HG03342 (cell line): ENCODE measurements around the gene HADH.
"Not testable (repeated sequence)": the region's sequence is repeated elsewhere in the genome, so short reads cannot be mapped to it uniquely, and the experiment has no call there.

Experiments used
- ATAC-seq: cut with Tn5 transposase; IDR thresholded peaks from one replicate; pipeline ENCODE4 v1.9.1; 2021; ENCODE audit warnings: mild to moderate bottlenecking, moderate library complexity; ENCODE audit not compliant: unreplicated experiment

Gene HADH

DNA sequence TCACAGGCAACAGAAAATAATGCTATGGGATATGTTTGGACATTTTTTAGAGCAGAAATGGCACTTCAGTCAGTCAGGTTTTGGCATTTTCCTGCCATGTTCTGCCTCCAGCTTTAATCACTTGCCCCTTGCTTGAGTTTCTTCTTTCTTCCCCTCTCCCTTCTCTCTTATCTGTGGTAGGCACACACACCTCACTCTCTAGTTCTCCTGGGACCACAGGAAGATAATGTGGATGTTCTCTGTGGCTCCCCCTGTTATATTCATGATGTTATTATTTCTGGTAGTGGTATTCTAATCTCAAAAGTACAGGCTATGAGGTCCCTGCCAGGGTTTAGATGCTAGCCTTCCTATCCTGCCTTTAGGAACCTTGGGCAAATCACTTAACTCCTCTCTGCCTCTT lies 5.2 kb downstream of the HADH start:
- ATAC-seq = no peak

DNA sequence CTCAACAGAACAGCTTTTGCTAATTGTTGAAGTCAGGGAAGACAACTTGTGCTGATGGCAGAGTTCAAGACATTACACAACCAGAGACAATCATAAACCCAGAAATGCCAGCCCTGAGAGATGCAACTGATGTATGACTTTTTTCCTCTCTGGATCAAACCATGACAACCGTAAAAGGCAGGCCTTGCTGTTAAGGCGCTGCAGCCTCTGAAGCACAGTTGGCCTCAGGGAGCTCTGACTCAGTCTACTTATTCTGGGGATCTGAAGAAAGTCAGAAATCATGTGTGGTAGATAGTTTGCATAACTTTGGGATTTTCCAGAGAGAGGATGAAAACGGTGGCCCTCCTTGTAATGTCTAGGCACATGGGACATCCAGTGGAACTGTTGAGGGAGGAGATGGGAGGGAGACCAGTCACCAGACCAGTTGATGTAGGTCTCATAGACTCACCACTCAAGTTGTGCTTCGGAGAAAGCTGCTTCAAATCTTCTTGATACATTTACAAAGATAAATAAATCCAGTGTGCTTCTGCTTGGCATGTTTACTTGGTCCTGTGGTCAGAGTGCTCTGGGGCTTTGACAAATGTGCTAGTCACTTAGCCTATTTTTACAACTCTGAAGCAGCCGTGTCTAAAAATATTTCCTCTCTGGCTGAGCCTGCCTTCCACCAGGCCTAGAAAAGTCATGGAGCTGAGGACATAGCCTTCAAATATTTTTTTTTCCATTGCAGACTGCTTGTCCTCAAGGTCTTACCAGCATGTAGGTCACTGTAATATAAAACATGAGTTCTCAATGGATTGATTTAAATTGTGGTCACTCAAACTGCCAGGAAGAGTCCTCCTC lies 7.5 kb downstream of the HADH start:
- ATAC-seq = no peak

DNA sequence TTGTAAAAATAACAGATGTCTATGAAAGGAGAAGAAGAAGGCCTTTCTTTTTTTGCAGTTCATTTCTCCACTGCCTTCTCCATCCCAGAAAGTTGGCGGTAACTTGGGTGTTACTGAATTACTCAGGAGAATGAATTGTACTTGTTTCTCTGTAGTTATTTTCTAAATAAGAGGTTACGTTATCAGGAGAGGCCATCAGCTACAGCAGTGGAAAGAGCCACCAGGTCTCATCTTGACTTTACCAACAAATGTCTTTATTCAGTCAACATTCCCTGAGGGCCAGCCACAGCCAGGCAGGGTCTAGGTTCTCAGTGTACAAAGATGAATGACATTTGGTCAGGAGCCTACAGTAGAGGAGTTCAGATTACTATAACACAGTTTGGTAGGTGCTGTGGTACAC lies 8.1 kb downstream of the HADH start:
- ATAC-seq = no peak

DNA sequence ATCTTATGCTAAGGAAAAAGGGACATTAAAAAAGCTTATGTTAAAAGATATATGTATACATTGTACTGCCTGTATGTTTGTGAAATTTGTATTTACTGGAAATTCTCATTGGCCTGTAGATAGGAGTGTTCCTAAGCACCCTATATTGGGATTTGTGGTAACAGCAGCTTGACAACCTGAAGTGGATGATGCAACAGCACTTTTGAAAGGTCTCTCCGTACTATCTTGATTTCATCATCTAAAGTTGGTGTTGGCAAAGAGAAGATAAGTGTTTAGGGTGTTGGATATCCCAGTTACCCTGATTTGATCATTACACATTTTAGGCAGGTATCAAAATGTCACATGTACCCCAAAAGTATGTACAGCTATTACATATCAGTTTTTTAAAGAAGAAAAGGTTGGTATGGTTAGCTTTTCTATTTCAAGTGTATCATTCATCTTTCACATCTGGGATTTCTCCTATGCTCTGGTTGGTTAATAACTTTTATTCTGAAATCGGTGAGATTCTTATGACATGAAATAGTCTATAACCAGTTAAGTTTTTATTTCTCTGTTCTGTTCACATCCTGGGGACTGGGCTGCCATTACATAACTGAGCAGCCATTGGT lies 10.3 kb downstream of the HADH start:
- no peak for ATAC-seq

DNA sequence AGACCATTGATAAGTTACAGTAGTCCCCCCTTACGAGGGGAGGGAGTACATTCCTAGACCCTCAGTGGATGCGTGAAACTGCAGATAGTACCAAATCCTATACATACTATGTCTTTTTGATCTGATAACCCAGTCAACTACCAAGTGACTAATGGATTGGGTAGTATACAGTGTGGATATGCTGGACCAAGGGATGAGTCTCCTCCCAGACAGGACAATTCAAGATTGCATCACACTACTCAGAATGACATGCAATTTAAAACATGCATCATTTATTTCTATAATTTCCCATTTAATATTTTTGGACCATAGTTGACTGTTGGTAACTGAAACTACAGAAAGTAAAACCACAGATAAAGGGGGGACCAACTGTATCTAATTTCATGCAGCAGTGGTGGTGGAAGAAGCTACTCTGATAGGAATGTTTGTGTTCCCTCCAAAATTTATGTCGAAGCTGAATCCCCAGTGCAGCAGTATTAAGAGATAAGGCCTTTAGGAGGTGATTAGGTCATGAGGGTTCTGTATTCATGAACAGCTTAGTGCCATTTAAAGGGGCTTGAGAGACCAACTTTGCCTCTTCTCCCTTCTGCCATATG lies 11.9 kb downstream of the HADH start:
- no peak for ATAC-seq

DNA sequence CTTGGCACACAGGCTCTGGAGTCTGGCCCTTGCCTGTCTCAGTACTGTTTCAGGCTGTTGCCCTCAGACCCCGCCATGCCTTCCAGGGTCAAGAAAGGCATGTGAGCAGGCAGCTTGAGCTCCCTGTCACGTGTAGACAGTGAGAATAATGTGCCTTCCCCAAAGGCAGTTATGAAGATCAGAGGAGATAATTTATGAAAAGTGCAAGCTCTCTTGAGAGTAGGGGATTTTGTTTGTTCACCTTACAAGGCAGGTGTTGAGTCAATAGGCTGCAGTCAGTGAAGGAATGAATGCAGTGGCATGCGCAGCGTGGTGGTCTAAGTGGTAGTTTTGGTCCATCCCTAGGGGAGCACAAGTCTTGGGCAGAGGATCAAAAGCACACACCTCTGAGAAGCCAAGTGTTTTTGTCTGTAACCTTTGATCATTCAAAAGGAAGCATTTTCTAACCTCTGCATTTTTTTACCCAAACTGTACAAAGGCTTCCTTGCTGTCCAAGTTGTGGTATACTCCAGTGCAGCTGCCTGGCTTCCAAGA lies 14.4 kb downstream of the HADH start:
- no peak for ATAC-seq

DNA sequence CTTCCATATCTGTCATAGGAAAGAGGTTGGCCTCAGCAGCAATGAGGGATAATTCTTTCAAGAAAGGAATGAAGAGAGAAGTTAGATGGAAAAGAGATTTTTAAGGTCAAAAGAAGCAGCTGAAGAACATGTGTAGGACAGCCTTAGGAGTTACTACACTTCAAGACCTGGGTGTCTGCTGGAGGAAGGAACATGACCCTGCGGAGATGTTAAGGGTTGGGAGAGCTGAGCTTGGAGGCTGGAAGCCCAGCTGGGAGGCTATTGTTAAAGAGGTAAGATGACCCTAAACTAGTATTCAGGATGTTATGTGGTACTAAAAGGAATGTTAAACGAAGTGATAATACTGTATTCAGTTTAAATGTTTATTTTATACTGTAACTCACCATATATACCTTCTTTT lies 15.0 kb downstream of the HADH start:
- ATAC-seq = no peak

DNA sequence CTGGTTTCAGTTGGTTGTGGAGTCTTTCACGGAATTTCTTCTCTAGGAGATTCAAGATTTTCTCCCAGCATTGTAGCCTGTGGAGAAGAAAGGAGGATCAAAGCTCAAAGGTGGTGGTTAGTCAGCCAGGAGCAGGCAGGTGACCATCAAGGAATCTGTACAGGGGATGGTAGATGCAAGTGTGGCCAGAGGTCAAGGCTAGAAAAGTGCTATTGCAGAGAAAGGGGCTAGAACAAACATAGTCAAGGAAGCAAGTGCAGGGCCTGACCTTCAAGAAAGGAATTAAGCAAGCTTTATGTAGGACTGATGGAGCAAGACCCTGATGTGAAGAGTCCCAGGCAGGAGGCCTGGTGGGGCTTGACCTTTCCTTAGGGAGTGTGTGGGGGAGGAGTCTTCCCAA lies 16.1 kb downstream of the HADH start:
- no peak for ATAC-seq

DNA sequence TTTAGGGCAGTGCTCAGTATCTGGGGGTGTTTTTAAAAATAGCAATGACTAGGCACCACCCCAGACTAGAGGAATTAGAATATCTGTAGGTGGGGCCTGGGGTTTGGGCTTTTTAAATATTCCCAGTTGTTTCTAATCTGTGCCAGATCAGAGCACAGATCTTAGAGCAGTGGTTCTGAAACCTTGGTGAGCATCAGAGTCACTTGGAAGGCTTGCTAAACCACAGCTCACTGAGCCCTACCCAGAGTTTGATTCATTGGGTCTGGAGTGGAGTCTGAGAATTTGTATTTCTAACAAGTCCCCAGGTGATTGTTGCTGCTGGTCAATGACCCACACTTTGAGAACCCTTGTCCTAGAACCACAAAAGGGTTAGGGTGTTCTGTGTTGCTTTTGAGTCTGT lies 16.7 kb downstream of the HADH start:
- no peak for ATAC-seq

DNA sequence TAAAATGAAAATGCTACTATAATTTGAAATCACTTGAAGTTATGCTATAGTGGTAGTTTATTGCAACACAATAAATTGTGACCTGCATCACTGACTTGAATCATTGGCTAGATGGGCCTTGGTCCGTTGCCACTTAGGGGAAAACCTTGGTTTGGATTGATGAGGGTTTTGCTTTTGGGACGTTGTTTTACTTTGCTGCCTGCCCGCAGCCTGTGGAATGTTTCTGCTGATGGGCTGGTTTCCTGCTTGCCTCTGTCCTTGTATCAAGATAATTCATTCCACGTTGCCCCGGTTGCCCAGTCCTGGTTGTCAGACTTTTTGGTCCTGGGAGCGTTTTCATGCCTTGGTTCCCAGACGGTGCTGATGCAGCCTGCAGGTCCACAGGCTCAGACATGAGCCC lies 18.3 kb downstream of the HADH start:
- ATAC-seq = no peak

DNA sequence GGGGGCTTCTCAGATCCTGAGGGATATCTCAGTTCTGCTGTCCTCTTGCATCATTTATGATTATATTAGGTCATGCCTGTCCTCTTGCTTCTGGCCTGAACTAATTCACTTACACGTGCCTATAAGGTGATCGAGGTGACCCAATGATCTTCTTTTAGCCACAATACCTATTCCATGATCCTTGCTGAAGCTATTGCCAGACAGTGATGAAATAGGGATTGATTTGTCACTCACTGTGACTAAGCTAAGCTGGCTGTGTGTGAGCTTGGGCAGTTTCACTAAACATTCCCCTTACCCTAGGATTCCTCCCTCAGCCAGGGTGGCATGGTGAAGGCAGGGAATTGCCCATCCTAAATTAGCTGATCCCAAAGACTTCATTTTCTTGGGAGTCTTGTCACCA lies 19.0 kb downstream of the HADH start:
- ATAC-seq = no peak

DNA sequence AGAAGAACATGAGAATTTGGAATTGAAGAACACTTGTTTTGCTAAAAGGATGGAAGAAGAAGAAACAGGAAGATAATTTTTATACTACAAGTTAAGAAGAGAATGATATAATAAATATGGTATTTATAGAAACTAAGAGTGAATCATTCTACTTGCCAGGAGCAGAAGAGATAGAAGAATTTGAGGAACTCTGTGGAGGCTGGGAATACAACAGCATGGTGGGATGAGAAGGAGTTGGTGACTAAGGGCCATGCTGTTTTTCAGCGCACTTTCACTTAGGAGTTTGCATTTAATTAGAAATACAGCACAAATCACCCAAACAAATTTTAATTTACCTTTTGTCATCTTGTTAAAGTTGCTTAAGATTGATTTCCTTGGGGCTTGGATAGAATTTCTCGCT lies 20.5 kb downstream of the HADH start:
- no peak for ATAC-seq

DNA sequence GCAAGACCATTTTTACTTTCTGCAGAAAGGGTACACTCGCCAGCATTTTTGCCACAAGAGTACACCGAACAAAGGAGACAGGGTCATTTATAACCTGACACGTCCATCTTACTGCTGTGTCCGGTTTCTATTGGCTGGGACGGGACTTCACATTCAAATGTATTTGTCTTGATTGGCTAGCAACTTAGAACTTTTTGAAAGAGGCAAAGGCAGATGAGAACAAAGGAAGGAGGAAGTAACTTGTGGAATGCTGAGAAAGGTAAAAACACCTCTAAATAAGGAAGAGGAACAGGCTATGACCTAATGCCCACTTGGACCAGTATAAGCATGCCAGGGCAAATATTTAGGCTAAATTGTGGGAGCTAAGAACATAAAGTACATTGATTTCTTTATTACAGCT lies 22.7 kb downstream of the HADH start:
- not testable (repeated sequence) for ATAC-seq

DNA sequence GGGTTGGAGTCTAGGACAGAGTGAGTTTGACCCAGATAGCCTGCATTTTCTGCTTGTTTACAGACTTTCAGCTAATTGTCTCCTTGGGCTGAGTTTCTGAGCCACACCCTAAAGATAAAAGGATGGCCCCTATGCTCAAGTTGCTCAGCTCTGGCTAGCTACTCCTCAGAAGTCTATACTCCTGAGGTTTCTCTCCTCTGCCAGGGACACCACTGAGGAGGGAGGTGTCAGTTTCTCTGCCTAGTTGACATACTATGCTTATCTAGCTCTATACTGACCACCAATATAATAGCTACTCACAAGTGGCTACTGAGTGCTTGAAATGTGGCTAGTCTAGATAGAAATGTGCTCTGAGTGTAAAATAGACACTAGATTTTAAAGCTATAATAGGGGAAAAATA lies 23.6 kb downstream of the HADH start:
- no peak for ATAC-seq

DNA sequence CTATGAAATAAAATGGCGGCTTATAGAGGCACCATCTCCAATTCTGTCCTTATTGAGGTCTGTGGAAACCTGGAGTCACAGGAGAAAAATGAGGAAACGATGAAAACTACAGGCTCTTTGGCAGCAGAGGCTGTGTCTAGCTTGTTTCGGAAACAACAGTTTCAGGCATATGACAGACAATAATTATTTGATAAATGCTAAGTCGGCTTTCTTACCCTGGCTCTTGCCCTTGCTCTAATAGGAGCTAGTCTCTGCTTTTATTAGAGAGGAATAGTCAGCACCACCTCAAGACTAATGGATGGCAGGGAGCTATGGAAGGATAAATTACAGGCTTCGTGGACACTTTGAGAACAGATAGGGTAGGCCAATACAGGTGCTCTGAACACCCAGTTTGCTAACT lies 24.3 kb downstream of the HADH start:
- no peak for ATAC-seq

DNA sequence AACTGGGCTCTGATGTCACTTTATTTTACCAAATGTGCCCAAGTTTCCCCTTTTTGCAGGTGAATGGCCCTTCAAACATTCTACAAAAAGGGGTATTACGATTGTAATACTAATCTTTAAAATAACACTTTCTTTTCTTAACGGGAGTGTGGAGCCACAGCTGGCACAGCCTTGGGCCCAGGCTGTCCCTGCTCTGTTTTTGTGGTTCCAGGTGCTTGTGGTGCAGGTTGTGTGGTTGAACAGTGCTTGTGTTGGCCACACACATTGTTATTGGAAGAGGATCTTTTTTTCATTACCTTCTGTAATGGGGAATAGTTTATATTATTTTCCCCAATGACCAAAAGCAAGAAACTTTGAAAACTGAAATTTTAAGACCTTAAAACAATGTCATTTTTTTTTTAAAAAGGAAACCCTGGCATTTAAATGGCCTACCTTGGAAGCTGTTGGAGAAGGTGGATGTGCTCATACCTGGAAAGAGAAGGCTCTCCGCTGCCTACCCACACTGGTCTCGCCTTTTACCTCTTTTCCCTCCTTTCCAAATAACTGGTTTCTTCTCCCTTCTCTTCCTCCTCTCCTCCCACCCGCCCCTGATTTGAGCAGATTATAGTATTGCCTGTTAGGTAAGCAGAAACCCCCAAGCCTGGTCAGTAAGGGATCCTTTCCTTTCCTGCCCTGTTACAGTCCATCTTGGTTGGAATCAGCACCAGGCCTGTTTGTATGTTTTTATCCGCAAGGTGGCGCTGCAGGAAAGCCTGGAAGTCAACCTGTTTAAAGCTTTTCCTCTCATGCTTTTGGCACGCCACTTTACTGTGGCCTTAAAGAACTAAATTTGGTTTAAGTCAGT lies 28.6 kb downstream of the HADH start:
- peak; percentile 92 for ATAC-seq

DNA sequence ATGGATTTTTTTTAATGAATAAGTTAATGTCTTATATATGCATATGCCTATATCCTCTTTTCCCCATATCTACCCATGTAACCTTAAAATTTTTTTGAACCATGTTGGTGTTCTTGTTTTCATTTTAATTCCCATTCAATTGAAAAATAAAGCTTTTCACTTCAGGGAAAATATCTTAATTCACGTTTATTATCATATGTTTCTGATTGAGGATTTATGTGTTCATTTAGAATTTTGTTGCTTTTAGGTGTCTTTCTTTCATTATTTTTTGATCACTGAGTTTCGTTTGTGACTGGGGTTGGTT lies 29.1 kb downstream of the HADH start:
- no peak for ATAC-seq

DNA sequence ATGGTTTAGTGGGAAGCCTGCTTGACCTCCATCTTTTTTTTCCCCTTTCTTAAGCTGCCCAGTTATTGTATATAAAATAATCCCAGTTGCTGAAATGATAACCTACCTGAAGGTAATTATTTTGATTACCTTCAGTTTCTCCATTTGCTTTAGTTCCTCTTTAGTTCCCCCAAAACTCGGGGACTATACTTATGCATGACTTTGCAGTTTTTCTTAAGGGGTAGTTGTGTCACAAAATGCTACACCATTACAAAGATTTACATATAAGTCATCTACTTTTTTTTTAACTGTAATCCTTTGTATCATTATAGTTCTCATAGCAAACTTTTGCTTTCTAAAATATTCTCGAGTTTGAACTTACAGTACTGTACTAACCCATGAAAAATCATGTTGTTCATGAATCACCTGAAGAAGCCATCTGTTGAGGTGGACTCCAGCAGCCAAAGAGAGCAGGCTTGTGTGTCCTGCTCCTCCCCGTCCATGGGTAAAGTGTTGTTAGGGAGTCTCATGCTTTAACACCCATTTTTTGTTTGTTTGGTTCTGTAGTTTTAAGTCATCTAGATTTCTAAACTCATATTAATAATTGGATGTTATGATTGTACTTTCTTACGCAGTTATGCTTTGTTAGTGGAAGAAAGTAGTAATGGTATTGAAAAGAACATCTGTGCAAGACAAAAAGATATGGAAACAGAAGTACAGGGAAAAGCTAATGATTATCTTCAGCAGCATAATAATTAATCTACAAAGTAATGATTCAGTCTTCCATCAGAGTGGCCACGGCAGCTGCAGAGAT lies 34.6 kb downstream of the HADH start:
- ATAC-seq = no peak

DNA sequence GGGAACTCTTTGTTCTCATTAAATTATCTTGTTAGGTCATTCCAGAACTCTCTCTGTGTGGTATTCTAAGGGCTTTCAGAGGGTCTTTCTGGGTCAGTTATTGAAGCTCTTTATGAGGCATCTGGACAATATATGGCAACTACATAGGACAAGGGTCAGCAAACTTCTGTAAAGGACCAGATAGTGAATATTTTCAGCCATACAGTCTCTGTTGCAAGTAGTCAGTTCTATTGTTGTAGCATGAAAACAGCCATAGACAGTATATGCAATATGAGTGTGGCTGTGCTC lies 35.1 kb downstream of the HADH start:
- ATAC-seq = no peak

DNA sequence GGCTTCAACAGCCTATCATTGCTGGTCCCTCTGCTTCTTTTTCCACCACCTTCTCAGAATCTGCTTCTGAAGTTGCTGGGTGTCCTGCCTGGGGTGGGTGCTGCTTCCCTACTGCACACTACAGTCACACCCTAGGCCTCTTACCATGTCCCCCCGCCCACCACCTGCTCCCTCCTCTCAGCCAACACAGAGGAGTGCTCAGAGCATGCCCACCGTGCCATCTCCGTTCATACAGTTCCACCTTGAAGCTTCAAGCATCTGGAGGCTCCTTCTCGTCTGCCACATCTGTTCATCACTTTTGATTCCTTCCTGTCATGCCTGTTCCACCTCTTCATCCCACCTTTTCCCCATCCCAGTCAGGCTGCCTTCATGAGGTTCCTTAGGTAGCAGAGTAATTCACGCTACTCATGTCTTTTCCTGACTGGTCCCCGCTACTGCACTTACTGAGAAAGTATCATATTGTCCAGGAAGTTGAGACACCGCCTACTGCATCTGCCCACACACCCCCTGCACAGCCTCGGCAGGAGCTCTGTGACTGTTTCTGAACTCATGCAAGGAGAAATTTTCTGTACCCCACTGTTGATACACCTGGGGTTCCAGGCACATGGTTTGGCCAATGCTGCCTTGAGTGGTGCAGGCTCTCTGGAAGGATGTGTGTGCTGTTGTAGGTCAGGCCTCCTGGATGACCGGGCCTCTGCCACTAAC lies 39.5 kb downstream of the HADH start:
- ATAC-seq = no peak
